GM19351 (cell line): ENCODE measurements around the gene TMEM183A.

ENCODE experiments used
- ATAC-seq: cut with Tn5 transposase; IDR thresholded peaks from one replicate; pipeline ENCODE4 v1.9.1; 2021; ENCODE audit warnings: mild to moderate bottlenecking, moderate library complexity; ENCODE audit not compliant: unreplicated experiment

Gene TMEM183A

GRCh38 chr1:203063287-203063686 is 56.1 kb downstream of the TMEM183A start:
- ATAC-seq, result no peak

DNA sequence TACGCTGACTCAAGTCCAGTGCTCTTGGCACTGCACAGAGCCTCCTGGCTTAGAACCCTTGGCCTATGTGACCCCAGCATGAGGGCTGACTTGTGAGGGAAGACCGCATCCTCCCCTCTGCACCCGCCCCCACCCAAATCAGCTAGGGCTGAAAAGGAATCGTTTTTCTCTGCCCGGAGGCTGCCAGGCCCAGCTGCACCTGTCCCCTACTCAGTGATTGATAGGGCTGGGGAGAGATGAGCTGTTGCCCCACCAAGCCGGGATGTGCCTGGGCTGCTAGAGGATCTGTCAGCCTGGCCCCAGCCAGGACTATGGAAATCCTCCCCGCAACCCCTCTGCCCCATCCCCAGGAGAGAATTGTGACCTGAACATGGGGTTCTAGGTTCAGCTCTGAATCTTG is 58.0 kb downstream of the TMEM183A start:
- no peak for ATAC-seq

- ATAC-seq, result no peak
Measured at GRCh38 chr1:203065986-203066385, 58.8 kb downstream of the TMEM183A start.

- ATAC-seq, result no peak
Measured at GRCh38 chr1:203066965-203067364, 59.8 kb downstream of the TMEM183A start.

DNA sequence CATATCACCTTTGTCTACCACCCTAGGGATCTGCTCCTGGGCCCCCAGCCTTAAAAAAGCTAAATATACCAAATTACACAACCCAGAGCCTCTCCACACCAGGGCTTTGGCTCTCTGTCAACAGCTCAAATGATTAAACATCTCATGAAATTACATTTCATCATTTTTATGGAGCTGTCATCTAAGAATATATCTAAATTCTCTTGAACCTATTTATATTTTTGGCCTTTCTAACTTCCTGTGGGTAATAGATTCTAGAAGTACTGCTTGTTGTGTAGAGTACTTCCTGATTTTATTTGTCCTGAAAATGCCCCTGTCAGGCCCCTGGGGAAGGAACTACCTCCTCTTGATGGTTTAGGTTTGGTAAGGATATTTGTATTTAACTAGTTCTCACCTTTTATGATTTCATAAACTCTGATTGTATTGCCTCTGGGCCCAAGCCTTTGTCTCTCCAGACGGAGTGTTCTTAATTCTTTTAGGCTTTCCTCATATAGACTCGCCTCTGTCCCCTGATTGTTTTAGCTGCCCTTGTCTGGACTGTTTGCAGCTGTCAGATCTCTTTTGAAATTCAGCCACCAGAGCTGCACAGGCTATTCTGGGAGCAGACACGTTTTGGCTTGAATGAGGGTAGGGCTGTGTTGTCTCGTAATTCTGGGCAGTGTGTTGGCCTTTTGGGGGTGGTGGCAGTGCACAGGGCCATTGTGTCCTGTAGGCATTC is 62.0 kb downstream of the TMEM183A start:
- no peak for ATAC-seq

DNA sequence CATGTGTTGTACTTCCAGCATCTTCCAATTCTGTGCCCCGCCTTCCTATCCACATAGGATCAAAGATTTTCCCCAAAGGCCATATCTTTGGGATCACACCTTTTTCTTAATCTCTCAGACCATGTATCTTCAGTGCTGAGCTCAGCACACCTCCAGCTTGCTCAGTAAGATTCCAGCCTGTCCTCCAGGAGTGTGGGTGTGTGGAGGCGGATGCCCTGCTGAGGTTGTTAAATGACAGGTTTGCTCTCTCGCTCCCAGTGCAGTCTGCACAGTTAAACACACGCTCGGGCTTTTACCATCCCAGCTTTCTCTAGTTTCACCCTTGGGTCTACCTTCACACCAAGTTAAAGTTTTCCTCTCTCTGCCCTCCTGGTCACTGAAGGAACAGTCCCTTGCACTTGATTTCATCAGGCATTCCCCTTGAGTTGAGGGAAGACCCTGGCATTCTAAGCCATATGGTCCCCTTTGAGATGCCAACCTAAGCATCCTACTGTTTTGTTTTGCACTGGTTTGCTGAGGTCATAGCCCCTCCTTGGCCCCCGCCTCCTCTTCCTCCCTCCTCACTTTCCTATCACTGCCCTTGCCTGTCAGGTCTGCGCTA is 64.9 kb downstream of the TMEM183A start:
- ATAC-seq, result no peak

GRCh38 chr1:203072911-203073310 is 65.7 kb downstream of the TMEM183A start:
- ATAC-seq, result no peak

DNA sequence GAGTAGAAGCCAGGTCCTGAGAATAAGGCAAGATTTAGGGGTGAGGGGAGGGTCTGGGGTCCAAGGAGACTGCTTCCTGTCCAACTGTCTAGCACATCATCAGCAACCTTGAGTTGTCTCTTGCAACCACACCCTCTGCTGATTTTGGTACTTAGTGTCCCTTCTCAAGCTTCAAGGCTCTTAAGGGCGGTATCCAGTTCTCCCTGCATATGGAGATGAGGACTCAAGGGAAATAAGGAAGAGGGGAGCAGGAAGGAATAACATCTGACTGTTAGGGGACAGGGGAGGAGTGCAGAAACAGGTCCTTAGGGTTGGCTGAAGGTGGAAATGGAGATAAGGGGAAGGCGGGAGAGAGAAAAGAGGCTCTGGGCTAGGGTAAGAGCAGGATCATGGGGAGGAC is 66.3 kb downstream of the TMEM183A start:
- no peak for ATAC-seq
